ENCODE measurements around the gene ZNF28. TPM values are rescaled to one million over a fixed set of nuclear protein-coding genes. Genes with fewer than 3 reads are reported as not detected.
A peak's percentile ranks its signal among the peaks of the same experiment; 100 is the strongest.
"Not testable (repeated sequence)": the region's sequence is repeated elsewhere in the genome, so short reads cannot be mapped to it uniquely, and the experiment has no call there.

The ZNF28 gene
- total and polyA plus RNA-seq, 2 donors from 2014 or later, result 10.0 to 20.0 TPM

- not testable (repeated sequence) for DNase-seq; H3K9ac ChIP-seq (ENCODE audit: low read length in 3 of 3)
Observed at GRCh38 chr19:52834289-52834688, 12.9 kb upstream of the ZNF28 start.

GRCh38 chr19:52833541-52833940, 12.1 kb upstream of the ZNF28 start:
- H3K36me3 ChIP-seq (ENCODE audit: control insufficient read depth in 2 of 3, insufficient read depth in 3 of 3, low read length in 3 of 3); intact Hi-C loops (cut with DNase I); H3K9ac ChIP-seq (ENCODE audit: low read length in 3 of 3); H3K4me3 ChIP-seq (ENCODE audit: low read length in 3 of 3); FAIRE-seq; DNase-seq; H3K9me3 ChIP-seq (ENCODE audit: control insufficient read depth in 2 of 3, insufficient read depth in 1 of 3, low read length in 3 of 3); H3K27me3 ChIP-seq (ENCODE audit: control insufficient read depth, insufficient read depth, low read length); H3K27ac ChIP-seq (ENCODE audit: low read depth in 2 of 2, low read length in 2 of 2); H3K4me1 ChIP-seq (ENCODE audit: control insufficient read depth in 2 of 3, insufficient read depth in 2 of 3, low read depth in 1 of 3, low read length in 3 of 3): not testable (repeated sequence)

More at GRCh38 chr19:52834289-52834688, 12.9 kb upstream of the ZNF28 start:
- FAIRE-seq; H3K36me3 ChIP-seq (ENCODE audit: control insufficient read depth in 2 of 3, insufficient read depth in 3 of 3, low read length in 3 of 3); H3K27ac ChIP-seq (ENCODE audit: low read depth in 2 of 2, low read length in 2 of 2); H3K4me1 ChIP-seq (ENCODE audit: control insufficient read depth in 2 of 3, insufficient read depth in 2 of 3, low read depth in 1 of 3, low read length in 3 of 3); H3K9me3 ChIP-seq (ENCODE audit: control insufficient read depth in 2 of 3, insufficient read depth in 1 of 3, low read length in 3 of 3); intact Hi-C loops (cut with DNase I); H3K4me3 ChIP-seq (ENCODE audit: low read length in 3 of 3); H3K27me3 ChIP-seq (ENCODE audit: control insufficient read depth, insufficient read depth, low read length): not testable (repeated sequence)

- H3K36me3 ChIP-seq (ENCODE audit: control insufficient read depth in 2 of 3, insufficient read depth in 3 of 3, low read length in 3 of 3); H3K4me3 ChIP-seq (ENCODE audit: low read length in 3 of 3); H3K27ac ChIP-seq (ENCODE audit: low read depth in 2 of 2, low read length in 2 of 2); H3K4me1 ChIP-seq (ENCODE audit: control insufficient read depth in 2 of 3, insufficient read depth in 2 of 3, low read depth in 1 of 3, low read length in 3 of 3); H3K9ac ChIP-seq (ENCODE audit: low read length in 3 of 3); intact Hi-C loops (cut with DNase I); H3K27me3 ChIP-seq (ENCODE audit: control insufficient read depth, insufficient read depth, low read length); DNase-seq; H3K9me3 ChIP-seq (ENCODE audit: control insufficient read depth in 2 of 3, insufficient read depth in 1 of 3, low read length in 3 of 3); FAIRE-seq: not testable (repeated sequence)
Observed at GRCh38 chr19:52829866-52830265, 8.4 kb upstream of the ZNF28 start.

- H3K27me3 ChIP-seq (ENCODE audit: control insufficient read depth, insufficient read depth, low read length), result no peaks in the 10 kb centered on the region
- DNase-seq (no peak), FAIRE-seq (no peak)
- intact Hi-C loops (cut with DNase I), result no loop called here
- peaks cover 0 to under 1% (median 0%) of the 10 kb centered on the region in 3 donors for H3K4me1 ChIP-seq (ENCODE audit: control insufficient read depth in 2 of 3, insufficient read depth in 2 of 3, low read depth in 1 of 3, low read length in 3 of 3)
- no peaks in the 10 kb centered on the region for H3K36me3 ChIP-seq (ENCODE audit: control insufficient read depth in 2 of 3, insufficient read depth in 3 of 3, low read length in 3 of 3)
- no peak for TF ChIP-seq CTCF (IDR thresholded peaks at IDR 0.05; ENCODE audit: borderline replicate concordance, extremely low read depth, insufficient read depth)
- no peak overlapping the region for H3K4me3 ChIP-seq (ENCODE audit: low read length in 3 of 3)
- no peak overlapping the region for H3K9ac ChIP-seq (ENCODE audit: low read length in 3 of 3)
- no peak overlapping the region for H3K27ac ChIP-seq (ENCODE audit: low read depth in 2 of 2, low read length in 2 of 2)
- H3K9me3 ChIP-seq (ENCODE audit: control insufficient read depth in 2 of 3, insufficient read depth in 1 of 3, low read length in 3 of 3), result no peaks in the 10 kb centered on the region
Observed at GRCh38 chr19:52825765-52826164, 4.3 kb upstream of the ZNF28 start.

- Histone ChIP-seq H3K27ac (ENCODE audit: low read depth in 2 of 2, low read length in 2 of 2) (no peak overlapping the region), H3K9me3 (ENCODE audit: control insufficient read depth in 2 of 3, insufficient read depth in 1 of 3, low read length in 3 of 3) (no peaks in the 10 kb centered on the region), H3K4me1 (ENCODE audit: control insufficient read depth in 2 of 3, insufficient read depth in 2 of 3, low read depth in 1 of 3, low read length in 3 of 3) (peaks cover 0 to 3% (median 0%) of the 10 kb centered on the region in 3 donors), H3K27me3 (ENCODE audit: control insufficient read depth, insufficient read depth, low read length) (no peaks in the 10 kb centered on the region), H3K4me3 (ENCODE audit: low read length in 3 of 3) (no peak overlapping the region), H3K36me3 (ENCODE audit: control insufficient read depth in 2 of 3, insufficient read depth in 3 of 3, low read length in 3 of 3) (no peaks in the 10 kb centered on the region), H3K9ac (ENCODE audit: low read length in 3 of 3) (no peak overlapping the region)
- DNase-seq (no peak), FAIRE-seq (no peak)
- TF ChIP-seq CTCF (IDR thresholded peaks at IDR 0.05; ENCODE audit: borderline replicate concordance, extremely low read depth, insufficient read depth), result no peak
- intact Hi-C loops (cut with DNase I), result no loop called here
Observed at GRCh38 chr19:52823676-52824075, 2.2 kb upstream of the ZNF28 start.

GRCh38 chr19:52820472-52821203, 795 bp downstream of the ZNF28 start:
- H3K27ac ChIP-seq (ENCODE audit: low read depth in 2 of 2, low read length in 2 of 2); H3K9me3 ChIP-seq (ENCODE audit: control insufficient read depth in 2 of 3, insufficient read depth in 1 of 3, low read length in 3 of 3); H3K36me3 ChIP-seq (ENCODE audit: control insufficient read depth in 2 of 3, insufficient read depth in 3 of 3, low read length in 3 of 3); H3K4me1 ChIP-seq (ENCODE audit: control insufficient read depth in 2 of 3, insufficient read depth in 2 of 3, low read depth in 1 of 3, low read length in 3 of 3); H3K27me3 ChIP-seq (ENCODE audit: control insufficient read depth, insufficient read depth, low read length); intact Hi-C loops (cut with DNase I); FAIRE-seq: not testable (repeated sequence)
- H3K4me3 ChIP-seq (ENCODE audit: low read length in 3 of 3), result peak overlapping the region; percentile 71 to 82 (median 75)
- peak in 4 of 5 donors; percentile 21 to 80 (median 39) for DNase-seq
- peak overlapping the region in 2 of 3 donors; percentile 57 to 73 for H3K9ac ChIP-seq (ENCODE audit: low read length in 3 of 3)
